Heart right ventricle (tissue), 16 donors: ENCODE data around the gene FSD1. TPM values are rescaled to one million over a fixed set of nuclear protein-coding genes. Genes with fewer than 3 reads are reported as not detected.

ENCODE experiments used
- ATAC-seq, 8 donors: fragments of 200-7000 bp; cut with Tn5 transposase; one replicate each; pipeline ENCODE4 v1.9.1; 2020; ENCODE audit warnings: mild to moderate bottlenecking in 8 of 8, moderate library complexity in 8 of 8, moderate number of reproducible peaks in 1 of 8
- DNase-seq, 2 donors: peaks; one replicate each; pipeline ENCODE4 v3.0.0-alpha.2; 2020
- H3K27ac ChIP-seq, 10 donors: fragments of 200-600 bp; sonication (generic) in 2 of 10; one replicate each; pipeline versions ENCODE4 v1.5.0 to v1.8.0; 2020 to 2022; ENCODE audit warnings: mild to moderate bottlenecking in 3 of 10
- H3K27me3 ChIP-seq, 7 donors: fragments of 200-600 bp; one replicate each; pipeline ENCODE4 v1.8.0; 2021 to 2022; ENCODE audit warnings: mild to moderate bottlenecking in 2 of 7
- H3K36me3 ChIP-seq, 9 donors: fragments of 200-600 bp; sonication (generic) in 1 of 9; one replicate each; pipeline versions ENCODE4 v1.5.0 to v1.8.0; 2020 to 2022; ENCODE audit warnings: mild to moderate bottlenecking in 2 of 9
- H3K4me1 ChIP-seq, 9 donors: fragments of 200-600 bp; sonication (generic) in 1 of 9; one replicate each; pipeline versions ENCODE4 v1.5.0 to v1.8.0; 2020 to 2022; ENCODE audit warnings: mild to moderate bottlenecking in 4 of 9
- H3K4me3 ChIP-seq, 10 donors: fragments of 200-600 bp; sonication (generic) in 2 of 10; one replicate each; pipeline versions ENCODE4 v1.5.0 to v1.8.0; 2020 to 2022; ENCODE audit warnings: mild to moderate bottlenecking in 7 of 10, moderate library complexity in 2 of 10
- H3K9me3 ChIP-seq, 11 donors: fragments of 200-600 bp in 10 of 11; sonication (generic) in 2 of 11; one replicate each; pipeline versions ENCODE4 v1.5.0 to v1.8.0; 2013 to 2022; ENCODE audit warnings: mild to moderate bottlenecking in 2 of 11, control low read depth in 1 of 11, moderate library complexity in 1 of 11
- CTCF ChIP-seq, 9 donors: fragments of 200-600 bp; sonication (generic) in 2 of 9; IDR thresholded peaks; one replicate each; pipeline versions ENCODE4 v1.5.0 to v1.8.0; 2021 to 2022; ENCODE audit warnings: antibody characterized with exemption in 9 of 9, mild to moderate bottlenecking in 5 of 9, moderate library complexity in 1 of 9
- WGBS, 2 donors: extraction: QIAGEN DNeasy Blood & Tissue Kit; methylation state at CpG; one replicate each; pipeline ENCODE4 v1.1.7; 2013; ENCODE audit warnings: inconsistent platforms in 1 of 2; 5-methylcytosine and 5-hydroxymethylcytosine counted together
- intact Hi-C, 10 donors: fragments of 100-400 bp; cut with DNase I; formaldehyde crosslinking; loops; one replicate each; pipeline versions ENCODE4 v1.11.1 to v1.14.2; 2022
- polyA plus RNA-seq, 2 donors: library from polyadenylated mRNA; stranded (reverse); fragments of 200-250 nt; gene quantifications; one replicate each; pipeline ENCODE4 v1.2.3, GENCODE V29; 2013
- total RNA-seq, 10 donors: library from RNA; stranded (reverse); fragmentation: NEBNext Ultra II Directional in 3 of 10; extraction: Animal tissue kit (Norgen Biotek cat#: 25700) in 3 of 10; gene quantifications; one replicate each; pipeline versions ENCODE4 v1.2.1 to v1.2.4, GENCODE V29; 2021 to 2023
- donor health status: Arrhythmogenic right ventricular cardiomyopathy.
- donor health status: ischemic (EF 13 %, LVEDD 7.1; RV severe dilation, severe dysfunction).
- donor health status: healthy with polysubstance abuse.
- donor health status: DM: no; HTN: yes; CAD: no.
- donor health status: DM: no; HTN: no; CAD: no.
- donor health status: ischemic (EF 25% LVEDD 6.9; RV normal size, moderate dysfunction).
- donor health status: ischemic (EF 25% LVEDD 5.7; RV mildly dilated, moderate dysfunction).
- donor health status: healthy.
- donor health status: DM: yes; HTN: yes; CAD: no.
- donor health status: Ischemic cardiomyopathy.
- donor health status: ischemic (EF 35%, LVEDD 5.7; RV mildly dilated, moderate dysfunction).
- donor health status: nonischemic (EF 11% LVEDD 7.7; RV severe dilation, severe dysfunction).
- donor health status: DM: yes; HTN: yes; CAD: no.
- donor health status: PGD.
- donor health status: ischemic (EF 29% LVEDD 5.4; RV normal size, mild dysfunction).
- donor health status: nonischemic (EF 23%, LVEDD 6.1; RV moderate dilation, normal function).

The FSD1 gene
- total and polyA plus RNA-seq, 12 donors = 0.10 to 0.25 TPM; not detected in 10

- no peaks in the 10 kb centered on the region for H3K36me3 ChIP-seq
- peaks cover 0 to 16% (median 0%) of the 10 kb centered on the region in 7 donors for H3K27me3 ChIP-seq
- TF ChIP-seq CTCF (IDR thresholded peaks at IDR 0.05) = no peak
- WGBS, 2 donors = 89 to 96% methylated on average over 9 of the region's 9 CpGs
- peaks cover 0 to 17% (median 0%) of the 10 kb centered on the region in 11 donors for H3K9me3 ChIP-seq
- ATAC-seq (no peak), DNase-seq (no peak)
- no peak overlapping the region for H3K4me3 ChIP-seq
- no peak overlapping the region for H3K27ac ChIP-seq
- intact Hi-C loops = loop anchor here in 1 of 10 donors (10.0 kb wide), 1 partner anchor 49 kb away; the partner anchor contains the start of gene SHD
- peaks cover 0 to 18% (median 16%) of the 10 kb centered on the region in 9 donors for H3K4me1 ChIP-seq
These were observed 19.3 kb downstream of the FSD1 start for GRCh38 chr19:4323692-4324091.

GRCh38 chr19:4324228-4324627 lies 19.8 kb downstream of the FSD1 start:
- ATAC-seq (no peak), DNase-seq (no peak)
- no peaks in the 10 kb centered on the region for H3K36me3 ChIP-seq
- WGBS, 2 donors = 87 to 91% methylated on average over 12 of the region's 12 CpGs
- peaks cover 0 to 23% (median 21%) of the 10 kb centered on the region in 9 donors for H3K4me1 ChIP-seq
- no peak overlapping the region for H3K27ac ChIP-seq
- TF ChIP-seq CTCF (IDR thresholded peaks at IDR 0.05) = no peak
- H3K4me3 ChIP-seq = no peak overlapping the region
- H3K9me3 ChIP-seq = peaks cover 0 to 15% (median 0%) of the 10 kb centered on the region in 11 donors
- H3K27me3 ChIP-seq = peaks cover 0 to 16% (median 0%) of the 10 kb centered on the region in 7 donors
- intact Hi-C loops = loop anchor here in 1 of 10 donors (10.0 kb wide), 1 partner anchor 49 kb away; the partner anchor contains the start of gene SHD

DNA sequence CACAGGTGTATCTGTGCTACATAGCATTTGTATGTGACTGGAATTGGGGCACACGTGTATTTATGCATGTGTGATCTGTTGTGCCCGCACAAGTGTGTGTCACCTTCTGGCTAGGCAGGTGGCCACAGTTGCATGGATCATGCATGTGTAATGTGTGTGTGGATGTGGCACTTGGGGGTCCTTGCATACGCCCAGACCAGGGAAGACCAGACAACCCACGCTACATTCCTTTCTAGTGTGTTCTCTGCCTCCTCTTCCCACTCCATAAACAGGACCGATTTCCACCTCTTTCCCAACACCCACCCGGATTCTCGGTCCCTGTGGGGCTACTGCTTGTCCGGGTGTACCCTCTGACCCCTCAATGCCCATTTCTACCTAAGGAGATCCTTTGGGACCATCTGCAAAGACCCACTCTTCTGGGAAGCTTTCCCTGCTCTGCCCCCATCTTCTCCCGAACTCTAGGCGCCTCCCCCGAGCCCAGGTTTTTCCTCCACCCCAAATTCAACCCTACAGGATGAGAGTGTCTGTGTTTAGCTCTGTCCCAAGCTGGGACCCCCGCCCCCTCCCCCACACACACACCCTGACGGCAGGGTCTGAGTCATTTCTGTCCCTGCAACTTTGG lies 21.9 kb downstream of the FSD1 start:
- H3K27me3 ChIP-seq = peaks cover 0 to 16% (median 0%) of the 10 kb centered on the region in 7 donors
- intact Hi-C loops = loop anchor here in 2 of 10 donors (5.0 to 10.0 kb wide), 2 partner anchors 52 to 76 kb away; partner anchors contain the start of genes CHAF1A (in 1 of the 2), SH3GL1 (in 1 of the 2) and SHD (in 1 of the 2)
- no peak for ATAC-seq
- peaks cover 0 to 24% (median 21%) of the 10 kb centered on the region in 9 donors for H3K4me1 ChIP-seq
- no peak for DNase-seq
- H3K36me3 ChIP-seq = no peaks in the 10 kb centered on the region
- no peak overlapping the region for H3K4me3 ChIP-seq
- peaks cover 0 to 14% (median 0%) of the 10 kb centered on the region in 11 donors for H3K9me3 ChIP-seq
- no peak overlapping the region for H3K27ac ChIP-seq
- WGBS, 2 donors = 57 to 58% methylated on average over 13 of the region's 13 CpGs
- TF ChIP-seq CTCF (IDR thresholded peaks at IDR 0.05) = no peak

DNA sequence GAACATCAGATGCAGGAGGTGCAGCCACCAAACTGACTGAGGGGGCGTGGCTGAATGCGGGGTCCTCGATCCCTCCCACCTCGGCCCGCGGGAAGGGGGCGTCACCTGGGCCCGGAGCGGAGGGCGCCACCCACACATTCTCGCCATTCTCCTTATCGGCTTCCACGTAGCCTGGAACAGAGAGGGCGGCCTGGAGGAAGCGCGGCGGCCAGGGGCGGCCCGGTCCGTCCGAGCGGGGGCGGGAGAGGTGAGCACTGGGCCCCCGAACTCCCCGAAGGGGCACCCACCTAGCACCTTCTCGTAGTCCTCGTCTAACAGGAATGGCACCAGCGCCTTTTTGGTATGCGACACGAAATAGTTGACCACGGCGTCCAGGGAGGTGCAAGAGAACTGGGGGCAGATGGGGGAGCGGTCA lies 22.4 kb downstream of the FSD1 start:
- H3K36me3 ChIP-seq = no peaks in the 10 kb centered on the region
- intact Hi-C loops = loop anchor here in 2 of 10 donors (5.0 to 10.0 kb wide), 2 partner anchors 52 to 75 kb away; partner anchors contain the start of genes CHAF1A (in 1 of the 2), SH3GL1 (in 1 of the 2) and SHD (in 1 of the 2)
- H3K4me3 ChIP-seq = peak overlapping the region in 7 of 10 donors; percentile 45 to 59 (median 48)
- TF ChIP-seq CTCF (IDR thresholded peaks at IDR 0.05) = no peak
- 8 to 14% methylated on average over 33 of the region's 33 CpGs for WGBS, 2 donors
- peaks cover 0 to 24% (median 21%) of the 10 kb centered on the region in 9 donors for H3K4me1 ChIP-seq
- ATAC-seq (no peak), DNase-seq (no peak)
- H3K27ac ChIP-seq = no peak overlapping the region
- H3K27me3 ChIP-seq = peaks cover 0 to 16% (median 0%) of the 10 kb centered on the region in 7 donors
- H3K9me3 ChIP-seq = peaks cover 0 to 9% (median 0%) of the 10 kb centered on the region in 11 donors
